Right lobe of liver (tissue), 6 donors: ENCODE data around the gene ISM2. TPM values are rescaled to one million over a fixed set of nuclear protein-coding genes. Genes with fewer than 3 reads are reported as not detected.
A peak's percentile ranks its signal among the peaks of the same experiment; 100 is the strongest.

Experiments used
- ATAC-seq, 4 donors: fragments of 200-7000 bp; cut with Tn5 transposase; one replicate each; pipeline ENCODE4 v1.9.1; 2020; ENCODE audit warnings: mild to moderate bottlenecking in 4 of 4, moderate library complexity in 4 of 4
- DNase-seq, 3 donors: peaks; one replicate each; pipeline ENCODE4 v3.0.0-alpha.2; 2020
- H3K27ac ChIP-seq, 3 donors: fragments of 200-600 bp; one replicate each; pipeline ENCODE4 v1.8.0; 2022
- H3K27me3 ChIP-seq, 2 donors: fragments of 200-600 bp; one replicate each; pipeline ENCODE4 v1.8.0; 2022
- H3K36me3 ChIP-seq, 4 donors: fragments of 200-600 bp; sonication (generic) in 1 of 4; one replicate each; pipeline versions ENCODE4 v1.5.1 to v1.8.0; 2017 to 2022; ENCODE audit warnings: control low read depth in 1 of 4
- H3K4me1 ChIP-seq, 4 donors: fragments of 200-600 bp; sonication (generic) in 1 of 4; one replicate each; pipeline versions ENCODE4 v1.5.1 to v1.8.0; 2017 to 2022; ENCODE audit warnings: control low read depth in 1 of 4
- H3K4me3 ChIP-seq, 3 donors: fragments of 200-600 bp; one replicate each; pipeline ENCODE4 v1.8.0; 2022
- H3K9me3 ChIP-seq, 4 donors: fragments of 200-600 bp; sonication (generic) in 1 of 4; one replicate each; pipeline versions ENCODE4 v1.5.1 to v1.8.0; 2017 to 2022; ENCODE audit warnings: control low read depth in 1 of 4
- CTCF ChIP-seq, 4 donors: fragments of 200-600 bp in 3 of 4; fragments of 450-650 bp in 1 of 4; IDR thresholded peaks; one replicate each; pipeline versions ENCODE4 v1.5.1 to v1.8.0; 2016 to 2022; ENCODE audit warnings: antibody characterized with exemption in 4 of 4, mild to moderate bottlenecking in 2 of 4
- POLR2A ChIP-seq: fragments of 450-650 bp; IDR thresholded peaks from one replicate; pipeline ENCODE4 v1.6.1; 2017; ENCODE audit warnings: antibody characterized with exemption, mild to moderate bottlenecking
- WGBS: methylation state at CpG from one replicate; pipeline ENCODE4 v1.1.6; 2018; ENCODE audit warnings: low coverage, low lambda C conversion rate; ENCODE audit not compliant: insufficient coverage; ENCODE audit errors: missing lambda C conversion rate; 5-methylcytosine and 5-hydroxymethylcytosine counted together
- intact Hi-C, 2 donors: fragments of 100-400 bp; cut with DNase I; formaldehyde crosslinking; loops; one replicate each; pipeline versions ENCODE4 v1.11.2 to v1.14.1; 2022
- total RNA-seq, 6 experiments: library from RNA; depleted of rRNA in 2 of 6; stranded (reverse); fragments of >200 nt in 2 of 6; fragmentation: NEBNext Ultra II Directional in 3 of 6; extraction: Animal tissue kit (Norgen Biotek cat#: 25700) in 3 of 6; gene quantifications; one replicate each; pipeline versions ENCODE4 v1.1.0 to v1.2.4, GENCODE V29; 2016 to 2023
- donor health status: DM: no; HTN: yes; CAD: no.
- donor health status: DM: no; HTN: no; CAD: no.
- donor health status: DM: no; HTN: no; CAD: no.
- donor health status: DM: no; HTN: yes; CAD: no.
- donor health status: DM: no; HTN: yes; CAD: no.

The ISM2 gene
- total RNA-seq, 6 experiments from 2014 or later, result 0.37 TPM; not detected in 5

- intact Hi-C loops, result no loop called here
- no peak for DNase-seq
- Histone ChIP-seq H3K4me3 (no peak overlapping the region), H3K4me1 (no peaks in the 10 kb centered on the region), H3K9me3 (no peaks in the 10 kb centered on the region), H3K27ac (no peak overlapping the region), H3K27me3 (no peaks in the 10 kb centered on the region), H3K36me3 (no peaks in the 10 kb centered on the region)
- ATAC-seq, result no peak
- TF ChIP-seq CTCF (IDR thresholded peaks at IDR 0.05), result no peak
- 79% methylated on average over 4 of the region's 7 CpGs for WGBS
Observed at GRCh38 chr14:77485901-77486678, 12.5 kb downstream of the ISM2 start.

GRCh38 chr14:77485256-77485655, 13.4 kb downstream of the ISM2 start:
- no peaks in the 10 kb centered on the region for H3K9me3 ChIP-seq
- H3K4me1 ChIP-seq, result no peaks in the 10 kb centered on the region
- DNase-seq (no peak), ATAC-seq (peak in 1 of 4 donors; percentile 8)
- no peaks in the 10 kb centered on the region for H3K27me3 ChIP-seq
- H3K27ac ChIP-seq, result no peak overlapping the region
- no peak for TF ChIP-seq POLR2A
- no peaks in the 10 kb centered on the region for H3K36me3 ChIP-seq
- H3K4me3 ChIP-seq, result no peak overlapping the region
- 76% methylated on average over 3 of the region's 3 CpGs for WGBS
- intact Hi-C loops, result no loop called here

GRCh38 chr14:77482422-77482821, 16.2 kb downstream of the ISM2 start:
- Histone ChIP-seq H3K4me1 (no peaks in the 10 kb centered on the region), H3K4me3 (no peak overlapping the region), H3K9me3 (no peaks in the 10 kb centered on the region), H3K27me3 (no peaks in the 10 kb centered on the region), H3K36me3 (no peaks in the 10 kb centered on the region), H3K27ac (no peak overlapping the region)
- WGBS, result 79% methylated on average over 4 of the region's 8 CpGs
- no peak for DNase-seq
- intact Hi-C loops, result no loop called here
- TF ChIP-seq CTCF (IDR thresholded peaks at IDR 0.05) (no peak), POLR2A (no peak)
- no peak for ATAC-seq

GRCh38 chr14:77478796-77479195, 19.8 kb downstream of the ISM2 start:
- Histone ChIP-seq H3K9me3 (no peaks in the 10 kb centered on the region), H3K27me3 (no peaks in the 10 kb centered on the region), H3K4me1 (no peaks in the 10 kb centered on the region), H3K27ac (no peak overlapping the region), H3K36me3 (no peaks in the 10 kb centered on the region), H3K4me3 (no peak overlapping the region)
- DNase-seq, result no peak
- no peak for TF ChIP-seq POLR2A
- no peak for TF ChIP-seq CTCF (IDR thresholded peaks at IDR 0.05)
- ATAC-seq, result no peak
- 14% methylated on average over 1 of the region's 1 CpG for WGBS
- intact Hi-C loops, result no loop called here

- no peak for DNase-seq
Observed at GRCh38 chr14:77478029-77478428, 20.6 kb downstream of the ISM2 start.

More at GRCh38 chr14:77478029-77478428, 20.6 kb downstream of the ISM2 start:
- Histone ChIP-seq H3K36me3 (no peaks in the 10 kb centered on the region), H3K9me3 (no peaks in the 10 kb centered on the region), H3K4me3 (no peak overlapping the region), H3K27ac (no peak overlapping the region), H3K27me3 (no peaks in the 10 kb centered on the region), H3K4me1 (no peaks in the 10 kb centered on the region)
- intact Hi-C loops, result no loop called here
- no peak for TF ChIP-seq CTCF (IDR thresholded peaks at IDR 0.05)
- TF ChIP-seq POLR2A, result no peak
- ATAC-seq, result no peak
- WGBS, result no CpG with 5 or more reads among the region's 5 CpGs
